Measurements from ENCODE around the gene DUSP1.

The DUSP1 gene

GRCh38 chr5:172758834-172759149 is 12.2 kb downstream of the DUSP1 start:
- Histone ChIP-seq H3K4me2 (ENCODE audit: low read depth, low read length, poor library complexity, severe bottlenecking) (no peak overlapping the region), H4K20me1 (ENCODE audit: low read depth, low read length) (no peaks in the 10 kb centered on the region), H3K27ac (ENCODE audit: low read depth, low read length) (no peak overlapping the region), H3K27me3 (ENCODE audit: low read length) (no peaks in the 10 kb centered on the region), H3K79me2 (ENCODE audit: insufficient read depth, low read length) (no peaks in the 10 kb centered on the region), H3K9me3 (ENCODE audit: insufficient read depth, low read length) (no peaks in the 10 kb centered on the region), H2AFZ (ENCODE audit: low read depth, low read length, severe bottlenecking) (no peak overlapping the region), H3K9me2 (replicated peaks; ENCODE audit: insufficient read depth, low read length) (no peaks in the 10 kb centered on the region), H3K4me3 (ENCODE audit: insufficient read depth, low read length, poor library complexity, severe bottlenecking) (no peak overlapping the region), H3K9ac (ENCODE audit: low read length) (no peak overlapping the region), H3K36me3 (ENCODE audit: low read length) (no peaks in the 10 kb centered on the region), H3F3A (ENCODE audit: insufficient read depth) (no peaks in the 10 kb centered on the region)
- no peak for TF ChIP-seq EZH2phosphoT487 (conservative IDR thresholded peaks at IDR 0.05; ENCODE audit: low read length)
- TF ChIP-seq, protein P1, sequence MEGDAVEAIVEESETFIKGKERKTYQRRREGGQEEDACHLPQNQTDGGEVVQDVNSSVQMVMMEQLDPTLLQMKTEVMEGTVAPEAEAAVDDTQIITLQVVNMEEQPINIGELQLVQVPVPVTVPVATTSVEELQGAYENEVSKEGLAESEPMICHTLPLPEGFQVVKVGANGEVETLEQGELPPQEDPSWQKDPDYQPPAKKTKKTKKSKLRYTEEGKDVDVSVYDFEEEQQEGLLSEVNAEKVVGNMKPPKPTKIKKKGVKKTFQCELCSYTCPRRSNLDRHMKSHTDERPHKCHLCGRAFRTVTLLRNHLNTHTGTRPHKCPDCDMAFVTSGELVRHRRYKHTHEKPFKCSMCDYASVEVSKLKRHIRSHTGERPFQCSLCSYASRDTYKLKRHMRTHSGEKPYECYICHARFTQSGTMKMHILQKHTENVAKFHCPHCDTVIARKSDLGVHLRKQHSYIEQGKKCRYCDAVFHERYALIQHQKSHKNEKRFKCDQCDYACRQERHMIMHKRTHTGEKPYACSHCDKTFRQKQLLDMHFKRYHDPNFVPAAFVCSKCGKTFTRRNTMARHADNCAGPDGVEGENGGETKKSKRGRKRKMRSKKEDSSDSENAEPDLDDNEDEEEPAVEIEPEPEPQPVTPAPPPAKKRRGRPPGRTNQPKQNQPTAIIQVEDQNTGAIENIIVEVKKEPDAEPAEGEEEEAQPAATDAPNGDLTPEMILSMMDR (IDR thresholded peaks at IDR 0.05; ENCODE audit: insufficient read depth, low read length, poor library complexity, severe bottlenecking), result no peak

DNA sequence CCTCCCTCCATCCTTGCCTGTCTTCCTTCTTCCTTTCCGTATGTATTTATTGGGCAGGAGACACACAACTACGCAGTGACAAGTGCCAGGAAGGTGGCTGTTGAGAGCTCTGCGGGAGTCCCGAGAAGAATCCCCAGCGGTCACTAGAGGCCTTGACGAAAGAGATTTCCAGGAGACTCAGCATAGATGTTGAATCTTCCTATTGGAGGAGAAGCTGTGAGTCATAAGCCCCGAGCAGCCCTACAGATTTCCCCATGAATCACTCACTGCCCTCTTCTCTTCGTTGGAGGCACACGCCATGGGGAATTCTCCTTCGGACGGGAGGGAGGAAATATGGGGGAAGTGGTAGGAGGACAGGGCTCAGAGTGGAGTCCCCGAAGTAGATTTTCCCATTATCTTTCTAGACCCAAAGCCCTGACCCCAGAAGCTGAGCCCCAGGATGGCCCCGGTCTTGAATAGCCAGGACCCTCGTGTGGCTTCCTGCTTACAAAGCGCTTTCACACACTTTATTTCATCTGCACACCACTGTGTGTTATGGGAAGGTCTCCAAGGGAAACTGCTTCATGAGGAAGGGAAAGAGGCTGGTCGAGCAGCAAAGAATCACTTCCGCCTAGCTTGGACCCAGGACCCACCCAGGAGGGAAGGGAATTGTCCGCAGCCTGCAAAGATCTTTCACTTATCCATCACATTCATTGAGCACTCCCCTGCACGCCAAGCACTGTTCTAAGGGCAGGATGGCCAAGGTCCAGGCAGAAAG is 12.7 kb downstream of the DUSP1 start:
- no peak overlapping the region for H3K4me2 ChIP-seq (ENCODE audit: low read depth, low read length, poor library complexity, severe bottlenecking)
- no peak overlapping the region for H2AFZ ChIP-seq (ENCODE audit: low read depth, low read length, severe bottlenecking)

DNA sequence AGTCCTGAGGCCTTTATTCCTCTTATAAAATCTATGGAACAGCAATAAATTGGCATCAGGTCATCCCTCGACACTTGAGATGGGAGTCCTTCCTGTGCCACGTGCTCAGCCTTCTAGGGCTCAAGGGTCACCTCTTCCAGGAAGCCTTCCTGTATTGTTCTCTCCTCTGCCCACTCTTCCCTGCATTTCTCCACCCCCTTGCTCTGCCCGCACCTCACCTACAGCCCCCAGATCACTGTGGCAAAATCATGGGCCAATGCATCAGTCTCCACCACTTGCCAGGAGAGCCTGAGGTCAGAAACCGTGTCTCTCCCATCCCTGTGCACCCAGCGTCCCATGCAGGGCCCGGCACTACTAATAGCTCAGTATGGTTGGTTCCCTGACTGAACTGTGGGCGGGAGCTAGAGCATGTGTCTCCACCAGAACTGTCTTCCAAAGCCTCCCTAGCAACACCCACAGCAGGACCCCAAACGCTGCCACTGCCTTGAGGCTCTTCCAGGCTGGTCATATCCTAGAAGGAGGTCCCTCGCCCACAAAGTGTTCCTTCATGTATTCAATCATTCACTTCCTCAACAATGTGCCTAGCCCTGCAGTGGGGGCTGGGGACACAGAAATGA is 13.5 kb downstream of the DUSP1 start:
- H3K36me3 ChIP-seq (ENCODE audit: low read length), result no peaks in the 10 kb centered on the region
- H3K27me3 ChIP-seq (ENCODE audit: low read length), result no peaks in the 10 kb centered on the region
- H3K9ac ChIP-seq (ENCODE audit: low read length), result no peak overlapping the region
- H3K9me2 ChIP-seq (replicated peaks; ENCODE audit: insufficient read depth, low read length), result no peaks in the 10 kb centered on the region
- no peak overlapping the region for H3K27ac ChIP-seq (ENCODE audit: low read depth, low read length)
- H4K20me1 ChIP-seq (ENCODE audit: low read depth, low read length), result no peaks in the 10 kb centered on the region
- no peak overlapping the region for H3K4me2 ChIP-seq (ENCODE audit: low read depth, low read length, poor library complexity, severe bottlenecking)
- TF ChIP-seq EZH2phosphoT487 (conservative IDR thresholded peaks at IDR 0.05; ENCODE audit: low read length), result no peak
- TF ChIP-seq, protein P1 (IDR thresholded peaks at IDR 0.05; ENCODE audit: insufficient read depth, low read length, poor library complexity, severe bottlenecking), result no peak
- no peak overlapping the region for H3K4me3 ChIP-seq (ENCODE audit: insufficient read depth, low read length, poor library complexity, severe bottlenecking)
- H3K79me2 ChIP-seq (ENCODE audit: insufficient read depth, low read length), result no peaks in the 10 kb centered on the region
- no peaks in the 10 kb centered on the region for H3K9me3 ChIP-seq (ENCODE audit: insufficient read depth, low read length)
- H2AFZ ChIP-seq (ENCODE audit: low read depth, low read length, severe bottlenecking), result no peak overlapping the region
- no peaks in the 10 kb centered on the region for H3F3A ChIP-seq (ENCODE audit: insufficient read depth)

More for the DNA sequence above, 12.7 kb downstream of the DUSP1 start:
- H3K36me3 ChIP-seq (ENCODE audit: low read length), result no peaks in the 10 kb centered on the region
- H3K9me2 ChIP-seq (replicated peaks; ENCODE audit: insufficient read depth, low read length), result no peaks in the 10 kb centered on the region
- H3K27me3 ChIP-seq (ENCODE audit: low read length), result no peaks in the 10 kb centered on the region
- no peak overlapping the region for H3K4me3 ChIP-seq (ENCODE audit: insufficient read depth, low read length, poor library complexity, severe bottlenecking)
- no peaks in the 10 kb centered on the region for H3K9me3 ChIP-seq (ENCODE audit: insufficient read depth, low read length)
- H4K20me1 ChIP-seq (ENCODE audit: low read depth, low read length), result no peaks in the 10 kb centered on the region
- H3K79me2 ChIP-seq (ENCODE audit: insufficient read depth, low read length), result no peaks in the 10 kb centered on the region
- H3F3A ChIP-seq (ENCODE audit: insufficient read depth), result no peaks in the 10 kb centered on the region
- TF ChIP-seq EZH2phosphoT487 (conservative IDR thresholded peaks at IDR 0.05; ENCODE audit: low read length), result no peak
- TF ChIP-seq, protein P1 (IDR thresholded peaks at IDR 0.05; ENCODE audit: insufficient read depth, low read length, poor library complexity, severe bottlenecking), result no peak
- H3K9ac ChIP-seq (ENCODE audit: low read length), result no peak overlapping the region
- H3K27ac ChIP-seq (ENCODE audit: low read depth, low read length), result no peak overlapping the region

All from SU-DHL-6 (cell line).